HepG2 (cell line): ENCODE data around the gene ASB4. TPM values are rescaled to one million over a fixed set of nuclear protein-coding genes. Genes with fewer than 3 reads are reported as not detected.
"Not testable (repeated sequence)": the region's sequence is repeated elsewhere in the genome, so short reads cannot be mapped to it uniquely, and the experiment has no call there.

ENCODE experiments used
- ATAC-seq: fragments of 200-7000 bp; cut with Tn5 transposase; 3 replicates; pipeline ENCODE4 v1.9.1; 2020; ENCODE audit warnings: mild to moderate bottlenecking, moderate library complexity
- BruUV-seq: library from RNA; stranded (reverse); fragments of 400-500 nt; replicated peaks from 2 replicates; lab custom pipeline; 2021; lab: Mats Ljungman, UMichigan
- CTCF ChIA-PET: fragments of 300-600 bp; formaldehyde crosslinking; extraction: SDS; loops from one replicate; lab custom pipeline; 2021; ENCODE audit warnings: low total read pairs, inconsistent platforms, low intra/inter-chr PET ratio; lab: Yijun Ruan, JAX
- POLR2A ChIA-PET: fragments of 350-600 bp; sonication (Branson Sonifier 250); formaldehyde crosslinking; loops from one replicate; lab custom pipeline; 2020; ENCODE audit warnings: antibody characterized with exemption, inconsistent platforms; lab: Yijun Ruan, JAX
- DNase-seq: peaks from one replicate; pipeline ENCODE4 v3.0.0-alpha.2; 2015; ENCODE audit warnings: low spot score
- FAIRE-seq: peaks from 3 replicates; lab custom pipeline; 2011; peaks lifted over from hg19 to GRCh38; lab: Jason Lieb, UNC
- H2AFZ ChIP-seq: one replicate; pipeline ENCODE4 v1.6.1; 2011; ENCODE audit warnings: low read length, inconsistent platforms
- H3K27ac ChIP-seq: fragments of 300-600 bp; 3 replicates; pipeline ENCODE4 v1.8.0; 2011; ENCODE audit warnings: mixed run types, mild to moderate bottlenecking, mixed read lengths, low read length, inconsistent platforms; ENCODE audit not compliant: insufficient read depth; ENCODE audit errors: extremely low read length
- H3K27me3 ChIP-seq, 2 experiments: fragments of 200-600 bp in 1 of 2; 2 replicates in 1 of 2; 3 replicates in 1 of 2; pipeline versions ENCODE4 v1.6.0 to v1.8.0; 2011; ENCODE audit warnings: low read length in 2 of 2, mild to moderate bottlenecking in 2 of 2, moderate library complexity in 2 of 2, inconsistent platforms in 1 of 2; ENCODE audit not compliant: insufficient read depth in 2 of 2, control insufficient read depth in 1 of 2
- H3K36me3 ChIP-seq, 2 experiments: fragments of 200-600 bp in 1 of 2; replicated peaks in 1 of 2; 2 replicates in 1 of 2; 3 replicates in 1 of 2; pipeline versions ENCODE4 v1.5.1 to v1.8.0; 2011; ENCODE audit warnings: low read length in 2 of 2, inconsistent platforms in 1 of 2; ENCODE audit not compliant: insufficient read depth in 2 of 2, control insufficient read depth in 1 of 2
- H3K4me1 ChIP-seq: 2 replicates; pipeline ENCODE4 v1.5.1; 2012; ENCODE audit warnings: low read length, inconsistent platforms; ENCODE audit not compliant: insufficient read depth
- H3K4me2 ChIP-seq: 2 replicates; pipeline ENCODE4 v1.6.0; 2011; ENCODE audit warnings: low read depth, low read length, inconsistent platforms
- H3K4me3 ChIP-seq, 3 experiments: fragments of 200-600 bp in 1 of 3; sonication (generic), shearing (Covaris generic) in 1 of 3; replicated peaks in 1 of 3; 2 replicates each; pipeline ENCODE4 v1.5.1; 2011 to 2016; ENCODE audit warnings: low read length in 3 of 3, inconsistent platforms in 2 of 3, low read depth in 2 of 3, mild to moderate bottlenecking in 2 of 3, control low read depth in 1 of 3, mixed read lengths in 1 of 3; ENCODE audit not compliant: insufficient read depth in 1 of 3
- H3K79me2 ChIP-seq: one replicate; pipeline ENCODE4 v1.6.1; 2011; ENCODE audit warnings: low read length, inconsistent platforms; ENCODE audit not compliant: insufficient read depth
- H3K9ac ChIP-seq: 2 replicates; pipeline ENCODE4 v1.6.0; 2011; ENCODE audit warnings: mild to moderate bottlenecking, low read depth, low read length, inconsistent platforms; ENCODE audit not compliant: insufficient read depth
- H3K9me3 ChIP-seq: 2 replicates; pipeline ENCODE4 v1.5.1; 2012; ENCODE audit warnings: mild to moderate bottlenecking, low read length
- H4K20me1 ChIP-seq: 2 replicates; pipeline ENCODE4 v1.6.0; 2011; ENCODE audit warnings: inconsistent platforms, mild to moderate bottlenecking, low read length, moderate library complexity; ENCODE audit not compliant: insufficient read depth
- EZH2 ChIP-seq: conservative IDR thresholded peaks from 2 replicates; pipeline ENCODE4 v1.6.1; 2012; ENCODE audit warnings: mild to moderate bottlenecking, low read depth, low read length, moderate library complexity
- MIER2 ChIP-seq: IDR thresholded peaks from 2 replicates; pipeline ENCODE4 v1.6.1; 2016; ENCODE audit warnings: missing biosample characterization, missing genetic modification reagents
- ZKSCAN1 ChIP-seq: fragments of 150-350 bp; IDR thresholded peaks from 2 replicates; pipeline ENCODE4 v1.6.1; 2014; ENCODE audit warnings: low read length
- ZNF839 ChIP-seq: sonication (generic); formaldehyde crosslinking; IDR thresholded peaks from 2 replicates; pipeline ENCODE4 v1.4.0; 2020; ENCODE audit warnings: missing genetic modification reagents, mild to moderate bottlenecking, borderline replicate concordance
- ZXDC ChIP-seq: sonication (generic); formaldehyde crosslinking; IDR thresholded peaks from 2 replicates; pipeline ENCODE4 v1.5.0; 2020; ENCODE audit warnings: mild to moderate bottlenecking, missing genetic modification reagents
- WGBS: methylation state at CpG from one replicate; pipeline ENCODE4 v1.1.6; 2017; ENCODE audit warnings: low lambda C conversion rate; 5-methylcytosine and 5-hydroxymethylcytosine counted together
- in situ Hi-C: cut with HindIII; loops from 2 replicates; pipeline ENCODE4 v1.10.0; 2017; ENCODE audit warnings: low pct_unique_long_range_greater_than_20kb; ENCODE audit not compliant: extremely low pct_ligation_motif_present
- intact Hi-C: fragments of 100-400 bp; cut with micrococcal nuclease; formaldehyde crosslinking; loops from one replicate; pipeline ENCODE4 v1.10.0; 2022; ENCODE audit not compliant: unreplicated experiment
- polyA plus RNA-seq, 8 experiments: library from polyadenylated mRNA; depleted of rRNA in 3 of 8; stranded (reverse) in 7 of 8; unstranded in 1 of 8; fragments of >200 nt; fragmentation: Illumina TruSeq in 4 of 8; extraction: Trizol in 4 of 8; gene quantifications; 2 replicates each; pipeline versions ENCODE4 v1.2.1 to v1.2.3, GENCODE V29; 2011 to 2016; ENCODE audit warnings: low read depth in 4 of 8, missing spikeins in 1 of 8, mixed read lengths in 1 of 8; ENCODE audit not compliant: insufficient read depth in 1 of 8
- total RNA-seq, 5 experiments: library from RNA; depleted of rRNA; stranded (reverse); fragments of >200 nt; fragmentation: Illumina TruSeq; extraction: Trizol; gene quantifications; 2 replicates each; pipeline ENCODE4 v1.2.3, GENCODE V29; 2016; ENCODE audit warnings: low read depth in 1 of 5

The ASB4 gene
- total and polyA plus RNA-seq, 2 of the 13 experiments (the other 11 are each of a cell fraction or from before 2014, with no cell fraction given): 1.1 to 4.0 TPM

- TF ChIP-seq MIER2 (CRISPR knock-in tag) (no peak), ZXDC (CRISPR knock-in tag) (no peak), ZNF839 (CRISPR knock-in tag) (no peak), EZH2 (no peak), ZKSCAN1 (no peak)
Observed at GRCh38 chr7:95457947-95458346, 27.8 kb upstream of the ASB4 start (continued).

- POLR2A ChIA-PET: interaction anchor here (1.3 kb wide), 1 partner anchor 20 kb away, joined by 3 read pairs; no protein-coding TSS in a partner anchor
- ATAC-seq, H3K4me3 ChIP-seq, H2AFZ ChIP-seq, H4K20me1 ChIP-seq, H3K36me3 ChIP-seq, intact Hi-C loops, H3K79me2 ChIP-seq, H3K27me3 ChIP-seq, FAIRE-seq, in situ Hi-C loops, CTCF ChIA-PET, H3K27ac ChIP-seq, H3K9ac ChIP-seq, DNase-seq, H3K4me1 ChIP-seq, BruUV-seq: not testable (repeated sequence)
- 0 out of 2 replicates have a peak overlapping the region, but pooled peaks have one; percentile 55 for H3K4me2 ChIP-seq
- 57% methylated on average over 1 of the region's 2 CpGs for WGBS
- H3K9me3 ChIP-seq: peaks cover 23% of the 10 kb centered on the region
Observed at GRCh38 chr7:95460653-95461052, 25.1 kb upstream of the ASB4 start.
